Heart left ventricle (tissue), 16 donors: ENCODE data around the gene MAN2A1. TPM values are rescaled to one million over a fixed set of nuclear protein-coding genes. Genes with fewer than 3 reads are reported as not detected.

Experiments used
- ATAC-seq, 4 donors: fragments of 200-7000 bp; cut with Tn5 transposase; one replicate each; pipeline ENCODE4 v1.9.1; 2020 to 2022; ENCODE audit warnings: moderate library complexity in 4 of 4, mild to moderate bottlenecking in 3 of 4, moderate number of reproducible peaks in 1 of 4
- DNase-seq, 5 donors: peaks; one replicate each; pipeline ENCODE4 v3.0.0-alpha.2; 2020
- H3K27ac ChIP-seq, 12 donors: fragments of 200-600 bp; sonication (generic) in 4 of 12; one replicate each; pipeline versions ENCODE4 v1.5.0 to v1.8.0; 2016 to 2022; ENCODE audit warnings: mild to moderate bottlenecking in 2 of 12
- H3K27me3 ChIP-seq, 9 donors: fragments of 200-600 bp; sonication (generic) in 2 of 9; one replicate each; pipeline versions ENCODE4 v1.5.1 to v1.8.0; 2016 to 2022; ENCODE audit warnings: mild to moderate bottlenecking in 3 of 9
- H3K36me3 ChIP-seq, 9 donors: fragments of 200-600 bp; sonication (generic) in 2 of 9; one replicate each; pipeline versions ENCODE4 v1.5.0 to v1.8.0; 2018 to 2022; ENCODE audit warnings: mild to moderate bottlenecking in 2 of 9
- H3K4me1 ChIP-seq, 12 donors: fragments of 200-600 bp; sonication (generic) in 4 of 12; one replicate each; pipeline versions ENCODE4 v1.5.0 to v1.8.0; 2016 to 2022; ENCODE audit warnings: mild to moderate bottlenecking in 3 of 12
- H3K4me3 ChIP-seq, 12 donors: fragments of 200-600 bp; sonication (generic) in 4 of 12; one replicate each; pipeline versions ENCODE4 v1.5.0 to v1.8.0; 2017 to 2022; ENCODE audit warnings: mild to moderate bottlenecking in 9 of 12, moderate library complexity in 4 of 12
- H3K9me3 ChIP-seq, 12 donors: fragments of 200-600 bp; sonication (generic) in 4 of 12; one replicate each; pipeline versions ENCODE4 v1.5.0 to v1.8.0; 2016 to 2022; ENCODE audit warnings: mild to moderate bottlenecking in 1 of 12
- POLR2A ChIP-seq, 2 donors: fragments of 450-650 bp; IDR thresholded peaks; one replicate each; pipeline ENCODE4 v1.6.1; 2017; ENCODE audit warnings: antibody characterized with exemption in 2 of 2, mild to moderate bottlenecking in 2 of 2, moderate library complexity in 2 of 2
- WGBS, 4 donors: extraction: QIAGEN DNeasy Blood & Tissue Kit in 2 of 4; methylation state at CpG; one replicate each; pipeline versions ENCODE4 v1.1.5 to v1.1.7; 2013 to 2018; 5-methylcytosine and 5-hydroxymethylcytosine counted together
- intact Hi-C, 10 donors: fragments of 100-400 bp; cut with DNase I; formaldehyde crosslinking; loops; one replicate each; pipeline versions ENCODE4 v1.11.1 to v1.14.2; 2022
- polyA plus RNA-seq, 2 donors: library from polyadenylated mRNA; stranded (reverse); fragments of 200-250 nt; gene quantifications; one replicate each; pipeline ENCODE4 v1.2.3, GENCODE V29; 2013
- total RNA-seq, 9 donors: library from RNA; depleted of rRNA in 2 of 9; stranded (reverse); fragments of >200 nt in 2 of 9; fragmentation: NEBNext Ultra II Directional in 3 of 9; extraction: Animal tissue kit (Norgen Biotek cat#: 25700) in 3 of 9; gene quantifications; one replicate each; pipeline versions ENCODE4 v1.1.0 to v1.2.4, GENCODE V29; 2016 to 2023
- TF ChIP-seq, protein P1 (sequence below), 12 donors: fragments of 200-600 bp; sonication (generic) in 4 of 12; IDR thresholded peaks; one replicate each; pipeline versions ENCODE4 v1.5.0 to v1.8.0; 2018 to 2022; ENCODE audit warnings: antibody characterized with exemption in 12 of 12, mild to moderate bottlenecking in 5 of 12
- donor health status: ischemic (EF 13 %, LVEDD 7.1; RV severe dilation, severe dysfunction).
- donor health status: healthy with polysubstance abuse.
- donor health status: DM: no; HTN: yes; CAD: no.
- donor health status: DM: no; HTN: no; CAD: no.
- donor health status: ischemic (EF 25% LVEDD 6.9; RV normal size, moderate dysfunction).
- donor health status: ischemic (EF 25% LVEDD 5.7; RV mildly dilated, moderate dysfunction).
- donor health status: healthy.
- donor health status: DM: yes; HTN: yes; CAD: no.
- donor health status: ischemic (EF 35%, LVEDD 5.7; RV mildly dilated, moderate dysfunction).
- donor health status: nonischemic (EF 11% LVEDD 7.7; RV severe dilation, severe dysfunction).
- donor health status: DM: yes; HTN: yes; CAD: no.
- donor health status: PGD.
- donor health status: ischemic (EF 29% LVEDD 5.4; RV normal size, mild dysfunction).
- donor health status: nonischemic (EF 23%, LVEDD 6.1; RV moderate dilation, normal function).

Gene MAN2A1
- total and polyA plus RNA-seq, 11 donors: 2.0 to 22.9 (median 7.8) TPM

DNA sequence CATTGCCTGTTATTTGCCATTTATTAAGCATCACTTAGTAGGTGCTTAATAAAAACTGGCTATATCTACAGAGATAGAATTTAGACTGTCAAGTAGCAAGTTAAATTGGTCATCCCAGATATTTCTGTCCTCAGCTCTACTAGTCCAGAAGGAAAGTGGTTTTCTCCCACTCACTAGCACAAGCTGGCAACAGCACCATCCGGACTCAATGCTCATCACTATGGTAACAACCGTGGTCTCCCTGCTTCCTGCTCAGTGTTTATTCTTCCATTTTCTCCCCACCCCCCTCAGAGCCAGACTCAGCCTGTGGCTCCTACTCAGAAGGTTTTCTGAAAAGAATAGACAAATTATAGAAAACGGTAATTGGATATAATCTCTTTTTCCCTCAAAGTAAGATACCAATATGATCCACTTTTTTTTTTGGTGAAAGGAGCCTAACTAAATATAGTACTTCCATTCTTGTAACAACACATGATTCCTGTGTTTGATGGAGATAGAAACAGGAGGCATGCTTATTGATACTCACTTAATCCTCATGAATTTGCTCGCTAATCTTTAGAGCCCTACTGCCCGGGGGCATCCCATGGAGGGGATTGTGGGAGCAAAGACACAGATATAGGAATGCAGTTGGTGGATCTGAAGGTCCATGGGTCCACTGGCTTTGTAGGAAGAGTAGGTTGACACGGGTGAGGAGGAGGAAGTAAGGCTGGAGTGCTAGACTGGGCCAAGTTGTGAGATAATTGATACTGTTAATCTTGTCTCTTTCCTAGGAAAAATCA lies 191.4 kb downstream of the MAN2A1 start:
- H3K27me3 ChIP-seq: no peaks in the 10 kb centered on the region
- intact Hi-C loops: no loop called here
- DNase-seq (no peak), ATAC-seq (peak in 1 of 4 donors; percentile 32)
- 67 to 72% (median 69%) methylated on average over 6 of the region's 6 CpGs for WGBS, 4 donors
- no peaks in the 10 kb centered on the region for H3K9me3 ChIP-seq
- no peaks in the 10 kb centered on the region for H3K36me3 ChIP-seq
- H3K4me3 ChIP-seq: no peak overlapping the region
- H3K4me1 ChIP-seq: no peaks in the 10 kb centered on the region
- no peak for TF ChIP-seq POLR2A (IDR thresholded peaks at IDR 0.05)
- TF ChIP-seq, protein P1, sequence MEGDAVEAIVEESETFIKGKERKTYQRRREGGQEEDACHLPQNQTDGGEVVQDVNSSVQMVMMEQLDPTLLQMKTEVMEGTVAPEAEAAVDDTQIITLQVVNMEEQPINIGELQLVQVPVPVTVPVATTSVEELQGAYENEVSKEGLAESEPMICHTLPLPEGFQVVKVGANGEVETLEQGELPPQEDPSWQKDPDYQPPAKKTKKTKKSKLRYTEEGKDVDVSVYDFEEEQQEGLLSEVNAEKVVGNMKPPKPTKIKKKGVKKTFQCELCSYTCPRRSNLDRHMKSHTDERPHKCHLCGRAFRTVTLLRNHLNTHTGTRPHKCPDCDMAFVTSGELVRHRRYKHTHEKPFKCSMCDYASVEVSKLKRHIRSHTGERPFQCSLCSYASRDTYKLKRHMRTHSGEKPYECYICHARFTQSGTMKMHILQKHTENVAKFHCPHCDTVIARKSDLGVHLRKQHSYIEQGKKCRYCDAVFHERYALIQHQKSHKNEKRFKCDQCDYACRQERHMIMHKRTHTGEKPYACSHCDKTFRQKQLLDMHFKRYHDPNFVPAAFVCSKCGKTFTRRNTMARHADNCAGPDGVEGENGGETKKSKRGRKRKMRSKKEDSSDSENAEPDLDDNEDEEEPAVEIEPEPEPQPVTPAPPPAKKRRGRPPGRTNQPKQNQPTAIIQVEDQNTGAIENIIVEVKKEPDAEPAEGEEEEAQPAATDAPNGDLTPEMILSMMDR (IDR thresholded peaks at IDR 0.05): no peak
- peak overlapping the region in 1 of 12 donors; percentile 22 for H3K27ac ChIP-seq

DNA sequence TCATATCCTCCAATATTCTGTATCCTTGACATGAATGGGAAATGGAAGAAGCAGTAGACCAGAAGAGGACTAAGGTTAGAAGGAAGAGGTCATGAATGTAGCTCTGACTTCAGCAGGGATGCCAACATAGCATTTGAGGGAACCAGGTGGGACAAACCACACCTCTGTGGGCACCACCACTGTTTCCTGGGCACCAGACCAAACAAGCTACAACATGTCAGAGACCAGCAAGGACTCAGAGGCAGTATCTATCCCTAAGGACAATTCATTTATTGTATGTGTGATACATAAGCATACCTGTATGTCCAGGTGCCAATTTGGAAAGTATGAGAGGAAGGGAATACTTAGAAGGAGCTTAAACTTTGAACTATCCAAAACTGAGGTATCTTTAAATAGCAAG lies 192.8 kb downstream of the MAN2A1 start:
- TF ChIP-seq POLR2A (IDR thresholded peaks at IDR 0.05): no peak
- TF ChIP-seq, protein P1 (IDR thresholded peaks at IDR 0.05): no peak
- H3K36me3 ChIP-seq: no peaks in the 10 kb centered on the region
- no peaks in the 10 kb centered on the region for H3K27me3 ChIP-seq
- DNase-seq (no peak), ATAC-seq (no peak)
- H3K9me3 ChIP-seq: no peaks in the 10 kb centered on the region
- H3K27ac ChIP-seq: peak overlapping the region in 1 of 12 donors; percentile 22
- H3K4me1 ChIP-seq: no peaks in the 10 kb centered on the region
- intact Hi-C loops: no loop called here
- H3K4me3 ChIP-seq: no peak overlapping the region

DNA sequence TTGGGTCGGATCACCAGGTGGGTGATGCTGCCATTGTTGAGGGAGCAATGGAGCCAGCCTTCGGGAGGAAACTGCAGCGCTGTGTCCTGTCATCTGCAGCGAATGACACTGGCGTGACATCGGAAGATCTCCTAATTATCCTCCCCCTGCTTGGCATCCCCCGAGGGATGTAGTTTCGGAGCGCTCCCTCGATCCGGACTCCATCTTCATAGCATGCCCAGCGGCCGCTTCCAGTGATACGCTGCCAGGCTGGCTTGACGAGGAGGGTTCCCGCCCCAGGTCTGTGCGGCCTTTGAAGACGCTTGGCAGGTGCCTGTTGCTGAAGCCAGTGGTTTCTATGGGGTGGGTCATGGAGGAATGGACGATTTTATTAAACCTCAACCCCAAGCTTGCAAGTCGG lies 194.9 kb downstream of the MAN2A1 start:
- intact Hi-C loops: no loop called here
- DNase-seq: no peak

DNA sequence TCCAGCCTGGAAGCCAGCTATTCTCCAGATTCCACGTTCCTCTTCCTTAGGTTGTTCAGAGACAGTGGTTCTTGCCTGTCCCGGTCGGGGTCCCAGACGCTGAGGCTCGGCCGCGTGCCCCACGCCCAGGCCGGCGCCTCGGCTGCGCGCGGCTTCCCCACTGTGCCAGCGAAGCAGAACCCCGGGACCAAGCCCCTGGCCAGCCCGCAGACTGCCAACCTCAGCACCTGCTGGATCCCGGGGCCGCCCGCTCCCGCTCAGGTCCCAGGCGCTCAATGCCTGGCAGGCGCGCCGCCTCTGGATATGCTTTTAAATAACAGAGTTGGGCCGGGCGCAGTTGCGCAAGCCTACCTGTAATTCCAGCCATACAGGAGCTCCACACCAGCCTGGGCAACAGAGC lies 195.5 kb downstream of the MAN2A1 start:
- TF ChIP-seq, protein P1 (IDR thresholded peaks at IDR 0.05): no peak
- TF ChIP-seq POLR2A (IDR thresholded peaks at IDR 0.05): no peak
- 90 to 100% (median 94%) methylated on average over 15 to 28 of the region's 28 CpGs for WGBS, 4 donors
- no peaks in the 10 kb centered on the region for H3K9me3 ChIP-seq
- DNase-seq (peak in 1 of 5 donors; percentile 55), ATAC-seq (no peak)
- H3K4me1 ChIP-seq: no peaks in the 10 kb centered on the region
- no peak overlapping the region for H3K27ac ChIP-seq
- intact Hi-C loops: no loop called here
- no peaks in the 10 kb centered on the region for H3K36me3 ChIP-seq
- no peak overlapping the region for H3K4me3 ChIP-seq
- no peaks in the 10 kb centered on the region for H3K27me3 ChIP-seq

More for the DNA sequence above, 194.9 kb downstream of the MAN2A1 start:
- Histone ChIP-seq H3K9me3 (no peaks in the 10 kb centered on the region), H3K27ac (no peak overlapping the region), H3K36me3 (no peaks in the 10 kb centered on the region), H3K27me3 (no peaks in the 10 kb centered on the region), H3K4me1 (no peaks in the 10 kb centered on the region), H3K4me3 (no peak overlapping the region)
- TF ChIP-seq, protein P1 (IDR thresholded peaks at IDR 0.05): no peak
- no peak for TF ChIP-seq POLR2A (IDR thresholded peaks at IDR 0.05)
- ATAC-seq: no peak
- WGBS, 4 donors: 96 to 97% (median 96%) methylated on average over 7 to 20 of the region's 20 CpGs
